ENCODE data around the gene ADAMTS16. TPM values are rescaled to one million over a fixed set of nuclear protein-coding genes. Genes with fewer than 3 reads are reported as not detected.

Gene ADAMTS16
- total RNA-seq, 4 donors from 2014 or later, result not detected

GRCh38 chr5:5231576-5231975 lies 91.4 kb downstream of the ADAMTS16 start:
- DNase-seq (no peak), ATAC-seq (no peak)
- in situ Hi-C loops (cut with MboI; ENCODE audit: low sequenced_read_pairs in 4 of 4), result no loop called here
- Histone ChIP-seq H3K27me3 (no peaks in the 10 kb centered on the region), H3K9me3 (no peaks in the 10 kb centered on the region), H3K27ac (no peak overlapping the region), H3K4me1 (peaks cover 0 to 2% of the 10 kb centered on the region in 2 donors), H3K36me3 (no peaks in the 10 kb centered on the region), H3K4me3 (no peak overlapping the region)
- intact Hi-C loops (cut with DNase I; ENCODE audit: low total_unique reads), result no loop called here
- TF ChIP-seq POLR2A (IDR thresholded peaks at IDR 0.05), result no peak
- TF ChIP-seq CTCF (IDR thresholded peaks at IDR 0.05 in 4 of 5, conservative IDR thresholded peaks at IDR 0.05 in 1 of 5), result no peak

DNA sequence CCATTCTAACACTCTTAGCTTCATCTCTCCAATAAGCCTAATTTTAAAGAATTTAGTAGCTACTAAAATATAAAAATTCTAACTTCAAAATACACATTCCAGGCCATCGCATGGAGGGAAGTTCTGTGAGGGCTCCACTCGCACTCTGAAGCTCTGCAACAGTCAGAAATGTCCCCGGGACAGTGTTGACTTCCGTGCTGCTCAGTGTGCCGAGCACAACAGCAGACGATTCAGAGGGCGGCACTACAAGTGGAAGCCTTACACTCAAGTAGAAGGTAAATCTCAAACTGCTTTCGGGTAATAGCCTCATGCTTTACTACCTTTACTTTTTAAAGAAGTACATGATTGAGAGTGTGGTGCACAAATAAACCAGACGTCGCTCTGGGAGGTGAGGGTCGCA lies 94.8 kb downstream of the ADAMTS16 start:
- Histone ChIP-seq H3K4me3 (no peak overlapping the region), H3K9me3 (no peaks in the 10 kb centered on the region), H3K27me3 (no peaks in the 10 kb centered on the region), H3K4me1 (peaks cover 0 to 2% of the 10 kb centered on the region in 2 donors), H3K36me3 (no peaks in the 10 kb centered on the region), H3K27ac (no peak overlapping the region)
- DNase-seq (no peak), ATAC-seq (no peak)
- intact Hi-C loops (cut with DNase I; ENCODE audit: low total_unique reads), result no loop called here
- in situ Hi-C loops (cut with MboI; ENCODE audit: low sequenced_read_pairs in 4 of 4), result no loop called here
- TF ChIP-seq CTCF (IDR thresholded peaks at IDR 0.05 in 4 of 5, conservative IDR thresholded peaks at IDR 0.05 in 1 of 5) (no peak), POLR2A (IDR thresholded peaks at IDR 0.05) (no peak)

DNA sequence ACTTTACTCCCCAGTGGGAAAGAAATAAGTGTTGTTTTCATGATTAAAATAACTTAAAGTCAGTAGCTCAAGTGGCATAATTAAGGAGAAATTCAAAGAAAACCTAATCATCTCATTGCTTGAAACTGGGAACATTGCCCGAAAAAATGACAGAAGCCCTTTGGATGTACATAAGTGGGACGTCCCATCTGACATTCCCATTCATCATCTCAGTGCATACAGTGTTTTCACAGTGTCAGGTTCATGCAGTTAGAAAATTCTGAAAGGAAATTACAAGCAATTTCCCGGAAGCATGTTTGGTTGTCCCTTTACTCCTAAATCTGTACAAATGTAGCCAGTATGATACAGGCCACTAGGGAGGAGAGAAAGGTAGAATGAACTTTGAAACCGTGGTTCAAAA lies 95.6 kb downstream of the ADAMTS16 start:
- Histone ChIP-seq H3K27me3 (no peaks in the 10 kb centered on the region), H3K9me3 (no peaks in the 10 kb centered on the region), H3K4me3 (no peak overlapping the region), H3K27ac (no peak overlapping the region), H3K36me3 (no peaks in the 10 kb centered on the region), H3K4me1 (peaks cover 0 to 2% of the 10 kb centered on the region in 2 donors)
- DNase-seq, result no peak
- ATAC-seq, result no peak
- intact Hi-C loops (cut with DNase I; ENCODE audit: low total_unique reads), result no loop called here
- no peak for TF ChIP-seq CTCF (IDR thresholded peaks at IDR 0.05 in 4 of 5, conservative IDR thresholded peaks at IDR 0.05 in 1 of 5)
- no peak for TF ChIP-seq POLR2A (IDR thresholded peaks at IDR 0.05)
- in situ Hi-C loops (cut with MboI; ENCODE audit: low sequenced_read_pairs in 4 of 4), result no loop called here

- Histone ChIP-seq H3K4me1 (no peaks in the 10 kb centered on the region), H3K36me3 (no peaks in the 10 kb centered on the region), H3K4me3 (no peak overlapping the region), H3K27me3 (no peaks in the 10 kb centered on the region), H3K9me3 (no peaks in the 10 kb centered on the region), H3K27ac (no peak overlapping the region)
- no peak for ATAC-seq
- no peak for TF ChIP-seq POLR2A (IDR thresholded peaks at IDR 0.05)
- TF ChIP-seq CTCF (IDR thresholded peaks at IDR 0.05 in 4 of 5, conservative IDR thresholded peaks at IDR 0.05 in 1 of 5), result no peak
- in situ Hi-C loops (cut with MboI; ENCODE audit: low sequenced_read_pairs in 4 of 4) (no loop called here), intact Hi-C loops (cut with DNase I; ENCODE audit: low total_unique reads) (no loop called here)
- DNase-seq, result no peak
Observed at GRCh38 chr5:5239191-5239590, 99.1 kb downstream of the ADAMTS16 start.

GRCh38 chr5:5240234-5240633 lies 100.1 kb downstream of the ADAMTS16 start:
- Histone ChIP-seq H3K4me1 (no peaks in the 10 kb centered on the region), H3K36me3 (no peaks in the 10 kb centered on the region), H3K9me3 (no peaks in the 10 kb centered on the region), H3K4me3 (no peak overlapping the region), H3K27me3 (no peaks in the 10 kb centered on the region), H3K27ac (no peak overlapping the region)
- in situ Hi-C loops (cut with MboI; ENCODE audit: low sequenced_read_pairs in 4 of 4), result no loop called here
- ATAC-seq, result no peak
- DNase-seq, result no peak
- no peak for TF ChIP-seq CTCF (IDR thresholded peaks at IDR 0.05 in 4 of 5, conservative IDR thresholded peaks at IDR 0.05 in 1 of 5)
- no peak for TF ChIP-seq POLR2A (IDR thresholded peaks at IDR 0.05)
- intact Hi-C loops (cut with DNase I; ENCODE audit: low total_unique reads), result no loop called here
